ENCODE results near the gene SND1.

SND1 gene

GRCh38 chr7:127948930-127949329 lies 296.9 kb downstream of the SND1 start:
- TF ChIP-seq CTCF (IDR thresholded peaks at IDR 0.05) = no peak

DNA sequence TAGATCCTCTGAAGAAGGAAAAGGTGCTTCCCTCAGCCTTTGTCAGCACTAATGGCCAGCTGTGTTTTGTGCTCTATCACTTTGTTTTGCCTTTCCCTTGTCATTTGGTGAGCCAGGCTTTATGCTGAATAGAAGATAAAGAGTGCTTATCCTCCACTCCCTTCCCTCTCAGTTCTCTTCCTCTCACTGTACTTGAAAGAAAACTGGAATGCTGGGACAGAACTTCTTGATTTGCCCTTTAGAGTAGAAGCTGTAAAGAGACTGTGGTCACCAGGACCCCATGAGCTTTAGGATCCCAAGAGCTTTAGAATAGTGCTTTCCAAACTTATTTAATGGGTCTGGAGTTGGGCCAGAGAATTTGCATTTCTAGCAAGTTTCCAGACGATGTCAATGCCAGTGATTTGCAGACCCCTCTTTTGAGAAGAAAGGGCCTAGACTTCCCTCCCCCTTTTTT lies 297.8 kb downstream of the SND1 start:
- TF ChIP-seq CTCF (IDR thresholded peaks at IDR 0.05) = no peak

GRCh38 chr7:127950233-127950935 lies 298.4 kb downstream of the SND1 start:
- TF ChIP-seq CTCF (IDR thresholded peaks at IDR 0.05) = no peak

- no peak for TF ChIP-seq CTCF (IDR thresholded peaks at IDR 0.05)
Observed at GRCh38 chr7:127953423-127954356, 301.7 kb downstream of the SND1 start.

DNA sequence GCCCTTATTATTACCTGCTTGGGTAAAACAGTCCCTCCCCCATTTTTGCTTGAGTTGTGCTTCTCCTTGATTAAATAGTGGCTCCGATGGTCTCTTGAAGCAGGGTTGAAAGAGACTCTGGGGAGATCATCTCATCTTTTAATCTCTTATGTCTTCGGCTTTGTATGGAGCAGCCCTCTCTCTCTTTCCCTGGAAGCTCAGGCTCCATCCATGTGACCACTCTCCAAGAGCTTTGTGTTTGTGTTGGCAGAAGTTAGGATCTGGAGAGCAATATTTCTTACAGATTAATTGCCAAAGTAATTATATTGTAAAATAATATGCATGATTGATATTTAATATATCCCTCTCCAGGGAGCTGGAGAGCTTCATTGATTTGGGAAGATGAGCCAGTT lies 302.4 kb downstream of the SND1 start:
- TF ChIP-seq CTCF (IDR thresholded peaks at IDR 0.05) = no peak

- no peak for TF ChIP-seq CTCF (IDR thresholded peaks at IDR 0.05)
Observed at GRCh38 chr7:127955051-127955531, 303.1 kb downstream of the SND1 start.

GRCh38 chr7:127957886-127958285 lies 305.9 kb downstream of the SND1 start:
- TF ChIP-seq CTCF (IDR thresholded peaks at IDR 0.05) = no peak

Measured in LNCAP (cell line).